ENCODE results near the gene RGSL1.

The RGSL1 gene

DNA sequence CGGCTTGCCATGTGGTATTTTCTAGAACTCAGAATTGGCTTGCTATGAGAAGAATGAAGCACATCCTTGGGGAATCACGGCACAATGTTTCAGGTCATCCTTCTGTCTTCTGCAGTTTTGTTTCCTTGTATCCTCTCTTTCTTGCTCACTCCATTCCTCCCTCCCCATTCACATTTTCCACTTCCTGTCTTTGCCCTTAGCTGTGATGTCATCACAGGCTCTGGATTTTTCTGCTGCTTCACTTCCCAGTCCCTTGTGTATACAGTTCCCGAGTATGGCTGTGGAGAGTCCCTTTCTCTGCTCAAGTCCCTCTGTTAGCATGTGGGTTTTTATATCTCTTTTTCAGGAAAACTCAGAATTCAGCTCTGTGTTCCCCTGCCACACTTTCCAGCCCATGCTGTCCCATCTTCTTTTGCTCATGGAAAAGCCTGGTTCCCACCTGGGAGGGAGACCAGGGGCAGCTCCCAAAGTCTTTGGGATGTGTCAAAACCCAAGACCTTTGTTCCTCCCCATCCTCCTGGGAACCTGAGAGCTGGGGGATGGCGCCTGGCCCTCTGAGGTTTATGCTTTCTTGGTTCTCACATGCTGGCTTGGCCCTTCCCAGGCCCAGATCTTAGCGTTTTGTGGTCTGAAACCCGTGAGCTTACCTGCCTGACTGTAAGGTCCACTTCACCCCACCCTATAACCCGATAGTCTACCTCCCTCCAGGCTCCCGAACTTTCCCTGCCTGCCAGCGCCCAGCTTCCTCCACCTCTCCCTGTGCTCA lies 159.1 kb downstream of the RGSL1 start:
- DNase-seq (ENCODE audit: low read depth in 3 of 3, low spot score in 1 of 3): no peak

Data from stimulated activated CD4-positive, alpha-beta T cell treated with anti-CD3 and anti-CD28 coated beads, TNF-alpha, amount 100 ng/mL, for 1 hour (primary cell).